Activated CD4-positive, alpha-beta T cell treated with anti-CD3 and anti-CD28 coated beads for 24 hours (primary cell): ENCODE results near the gene GPR27.

Experiments
- DNase-seq, 2 donors: peaks; one replicate each; pipeline ENCODE4 v3.0.0-alpha.2; 2020; ENCODE audit warnings: low read depth in 2 of 2

GPR27 gene

DNA sequence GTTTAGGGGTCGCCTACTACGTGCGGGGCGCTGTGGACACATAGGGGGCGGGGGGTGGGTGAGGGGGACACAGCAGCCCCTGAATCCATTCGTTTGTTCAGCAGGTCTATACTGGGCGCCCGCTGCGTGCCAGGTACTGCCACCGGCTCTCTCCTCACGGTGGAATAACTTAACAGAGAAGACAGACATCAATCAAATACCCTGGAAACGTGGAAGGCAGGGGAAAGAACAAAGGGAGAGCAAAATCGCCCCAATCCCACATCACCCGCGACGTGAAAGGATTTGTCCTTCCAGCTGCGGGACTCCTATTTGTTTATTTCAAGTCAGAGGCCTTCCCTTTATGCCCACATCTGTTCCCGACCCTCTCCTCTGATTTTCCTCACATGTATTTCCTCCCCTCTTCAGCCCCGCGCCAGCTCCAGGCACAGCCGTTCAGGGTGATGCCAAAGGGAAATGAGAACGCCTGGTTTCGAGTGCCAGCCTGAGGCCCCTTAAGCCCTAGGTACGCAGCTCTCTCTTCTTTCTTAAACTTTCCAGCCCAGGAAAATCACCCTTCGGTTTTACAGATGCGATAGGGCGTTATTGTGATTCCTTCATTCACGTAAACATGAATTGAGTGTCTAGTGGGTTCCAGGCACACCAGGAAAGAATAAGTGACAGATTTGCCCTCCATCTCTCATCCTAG, 32.0 kb downstream of the GPR27 start:
- DNase-seq, result no peak

- no peak for DNase-seq
Observed at GRCh38 chr3:71786217-71786549, 32.5 kb downstream of the GPR27 start.

DNA sequence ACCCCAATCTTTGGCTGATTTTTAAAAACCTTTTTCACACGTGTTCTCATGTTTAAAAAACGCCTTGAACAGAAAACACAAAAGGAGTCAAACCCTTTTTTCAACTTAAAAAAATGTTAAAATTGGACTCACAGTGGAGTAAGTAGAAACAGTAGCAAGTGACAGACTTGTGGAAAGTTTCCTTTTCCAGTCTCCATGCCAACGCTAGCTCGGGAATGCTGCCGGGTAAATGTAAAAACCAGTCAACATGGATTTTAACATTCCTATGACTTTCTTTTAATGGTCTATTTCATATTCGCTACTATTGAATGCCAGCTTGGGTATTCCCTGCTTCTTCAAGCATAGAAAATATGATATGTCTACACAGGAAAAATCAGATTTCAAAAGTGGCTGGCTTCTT, 32.9 kb downstream of the GPR27 start:
- DNase-seq, result no peak

- no peak for DNase-seq
Observed at GRCh38 chr3:71787851-71788405, 34.3 kb downstream of the GPR27 start.

DNA sequence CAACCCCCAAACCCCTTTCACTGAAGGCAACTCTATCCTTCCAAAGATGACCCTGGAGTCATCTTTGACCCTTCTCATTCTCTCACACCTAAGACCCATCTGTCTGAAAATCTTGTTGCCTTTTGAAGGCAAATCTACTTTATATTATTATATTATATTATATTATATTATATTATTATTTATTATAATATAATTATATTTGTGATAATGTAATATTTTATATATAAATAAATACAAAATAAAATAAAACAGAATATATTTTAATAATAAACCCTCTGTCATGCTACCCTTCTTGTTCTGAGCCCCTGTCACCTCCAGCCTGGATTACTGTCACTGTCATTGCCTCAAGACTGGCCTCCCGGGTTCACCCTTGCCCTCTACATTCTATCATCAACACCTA, 36.3 kb downstream of the GPR27 start:
- DNase-seq, result no peak

GRCh38 chr3:71791634-71792033, 38.0 kb downstream of the GPR27 start:
- no peak for DNase-seq

DNA sequence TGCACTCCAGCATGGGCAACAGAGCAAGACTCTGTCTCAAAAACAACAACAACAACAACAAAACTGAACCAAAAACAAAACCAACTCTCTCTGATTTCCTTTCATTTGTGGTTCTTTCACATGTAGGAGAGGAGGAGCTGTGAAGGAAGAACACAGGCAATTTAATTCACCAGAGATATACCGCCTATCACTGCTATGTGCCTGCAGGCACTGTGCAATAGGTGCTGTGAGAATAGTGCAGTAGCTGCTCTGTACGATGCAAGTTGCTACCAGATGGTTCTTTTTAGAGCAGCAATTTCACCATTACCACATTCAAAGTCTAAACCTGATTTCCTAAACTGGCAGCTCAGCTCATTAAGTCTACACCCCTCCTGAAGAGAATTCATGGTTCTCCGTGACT, 42.6 kb downstream of the GPR27 start:
- DNase-seq, result no peak

DNA sequence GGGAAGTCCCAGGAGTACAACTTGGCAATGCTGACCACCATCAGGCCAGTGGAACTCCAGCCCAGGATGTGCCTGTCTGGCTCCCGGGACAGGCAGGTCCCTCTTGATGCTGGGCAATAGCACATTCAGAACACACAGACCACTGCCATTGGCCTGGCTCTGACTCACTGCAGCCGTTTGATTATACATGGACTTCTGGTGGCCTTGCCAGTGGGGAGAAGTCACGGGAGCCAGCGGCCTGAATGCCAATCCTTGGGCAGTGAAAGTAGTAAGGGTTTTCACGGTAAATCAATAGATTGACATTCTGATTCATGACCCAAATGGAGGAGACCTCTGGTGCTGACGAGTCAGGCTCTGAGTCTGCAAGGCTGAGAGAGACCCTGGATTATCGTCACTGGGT, 43.8 kb downstream of the GPR27 start:
- no peak for DNase-seq

- DNase-seq, result no peak
Observed at GRCh38 chr3:71800023-71800422, 46.4 kb downstream of the GPR27 start.

- DNase-seq, result no peak
Observed at GRCh38 chr3:71801986-71802385, 48.3 kb downstream of the GPR27 start.

DNA sequence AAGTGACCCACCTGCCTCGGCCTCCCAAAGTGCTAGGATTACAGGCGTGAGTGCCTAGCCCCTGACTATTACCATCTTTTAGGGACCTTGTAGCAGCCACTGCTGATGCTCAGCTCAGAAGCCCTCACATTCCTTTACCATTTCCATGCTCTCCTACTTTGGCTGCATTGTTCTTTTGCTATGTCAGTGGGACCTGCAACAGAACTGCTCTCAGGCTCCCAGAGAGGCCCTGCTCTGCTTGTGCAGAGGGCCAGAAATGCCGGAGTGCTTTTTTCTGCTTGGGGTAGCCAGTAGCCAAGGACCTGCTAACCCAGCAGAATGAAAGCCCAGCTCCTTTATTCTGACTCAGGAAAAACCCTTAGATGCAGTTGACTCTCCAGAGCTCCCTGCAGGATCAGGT, 49.6 kb downstream of the GPR27 start:
- DNase-seq, result no peak

DNA sequence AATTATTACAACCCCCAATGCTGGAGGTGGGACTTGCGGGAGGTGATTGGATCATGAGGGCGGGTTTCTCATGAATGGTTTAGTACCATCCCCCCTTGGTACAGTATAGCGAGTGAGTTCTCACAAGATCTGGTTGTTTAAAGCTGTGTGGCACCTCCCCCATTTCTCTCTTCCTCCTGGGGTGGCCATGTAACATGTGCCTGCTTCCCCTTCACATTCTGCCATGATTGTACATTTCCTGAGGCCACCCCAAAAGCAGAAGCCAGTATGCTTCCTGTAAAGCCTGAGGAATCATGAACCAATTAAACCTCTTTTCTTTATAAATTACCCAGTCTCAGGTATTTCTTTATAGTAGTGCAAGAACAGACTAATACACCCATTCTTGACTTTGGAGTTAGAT, 51.5 kb downstream of the GPR27 start:
- no peak for DNase-seq

DNA sequence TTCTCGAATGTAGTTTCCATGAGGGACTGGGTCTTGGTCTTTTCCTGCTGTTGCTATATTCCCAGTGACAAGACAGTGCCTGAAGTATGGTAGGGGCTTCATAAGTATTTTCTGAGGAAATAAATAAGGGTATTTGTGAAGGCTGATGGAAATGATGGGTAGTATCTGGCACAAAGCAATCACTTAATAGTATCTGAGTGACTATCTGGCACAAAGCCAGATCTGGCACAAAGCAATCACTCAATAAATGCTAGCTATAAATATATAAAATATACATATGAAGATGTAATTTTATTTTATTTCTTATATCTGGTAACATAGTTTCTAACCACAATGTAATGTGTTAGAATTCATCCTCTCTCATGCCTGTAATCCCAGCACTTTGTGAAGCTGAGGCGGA, 52.0 kb downstream of the GPR27 start:
- no peak for DNase-seq
